ENCODE measurements around the gene EPG5.
"Not testable (repeated sequence)": the region's sequence is repeated elsewhere in the genome, so short reads cannot be mapped to it uniquely, and the experiment has no call there.

- not testable (repeated sequence) for TF ChIP-seq CTCF (IDR thresholded peaks at IDR 0.05; ENCODE audit: borderline replicate concordance, extremely low read depth, low read length, poor library complexity, severe bottlenecking); EZH2 (IDR thresholded peaks at IDR 0.05; ENCODE audit: borderline replicate concordance, low read depth, low read length, severe bottlenecking)
Observed at GRCh38 chr18:45818765-45819164, 148.4 kb downstream of the EPG5 start.

All from DND-41 (cell line).